ENCODE measurements around the gene EPB41L3.

EPB41L3 gene

GRCh38 chr18:5543773-5544389 lies at the start of gene EPB41L3:
TSS of gene EPB41L3 (minus strand) at chr18:5543997. CDS start at chr18:5489183, 54,814 bp downstream.
- TF ChIP-seq CTCF (IDR thresholded peaks at IDR 0.05; ENCODE audit: insufficient read depth, low read depth, low read length, missing control alignments): no peak
- H3K4me3 ChIP-seq (ENCODE audit: low read depth, low read length): no peak within 1 kb of the TSS
- no peak for DNase-seq (ENCODE audit: low read depth)

- no peak overlapping the region for H3K4me3 ChIP-seq (ENCODE audit: low read depth, low read length)
- no peak for DNase-seq (ENCODE audit: low read depth)
- no peak for TF ChIP-seq CTCF (IDR thresholded peaks at IDR 0.05; ENCODE audit: insufficient read depth, low read depth, low read length, missing control alignments)
Observed at GRCh38 chr18:5588529-5588928, 44.7 kb upstream of the EPB41L3 start.

GRCh38 chr18:5585653-5586052 lies 41.9 kb upstream of the EPB41L3 start:
- no peak for TF ChIP-seq CTCF (IDR thresholded peaks at IDR 0.05; ENCODE audit: insufficient read depth, low read depth, low read length, missing control alignments)
- H3K4me3 ChIP-seq (ENCODE audit: low read depth, low read length): no peak overlapping the region
- no peak for DNase-seq (ENCODE audit: low read depth)

- no peak overlapping the region for H3K4me3 ChIP-seq (ENCODE audit: low read depth, low read length)
- DNase-seq (ENCODE audit: low read depth): no peak
- TF ChIP-seq CTCF (IDR thresholded peaks at IDR 0.05; ENCODE audit: insufficient read depth, low read depth, low read length, missing control alignments): no peak
Observed at GRCh38 chr18:5584746-5585417, 41.1 kb upstream of the EPB41L3 start.

- DNase-seq (ENCODE audit: low read depth): no peak
- H3K4me3 ChIP-seq (ENCODE audit: low read depth, low read length): no peak overlapping the region
- TF ChIP-seq CTCF (IDR thresholded peaks at IDR 0.05; ENCODE audit: insufficient read depth, low read depth, low read length, missing control alignments): no peak
Observed at GRCh38 chr18:5582849-5583681, 39.3 kb upstream of the EPB41L3 start.

- no peak for TF ChIP-seq CTCF (IDR thresholded peaks at IDR 0.05; ENCODE audit: insufficient read depth, low read depth, low read length, missing control alignments)
- DNase-seq (ENCODE audit: low read depth): no peak
- H3K4me3 ChIP-seq (ENCODE audit: low read depth, low read length): no peak overlapping the region
Observed at GRCh38 chr18:5582076-5582475, 38.3 kb upstream of the EPB41L3 start.

Measured in GM12865 (cell line).